Vagina (tissue), 2 donors: ENCODE data around the gene ERBIN. TPM values are rescaled to one million over a fixed set of nuclear protein-coding genes. Genes with fewer than 3 reads are reported as not detected.

Experiments used
- DNase-seq, 2 donors: peaks; one replicate each; pipeline ENCODE4 v3.0.0-alpha.2; 2017; ENCODE audit errors: extremely low spot score in 2 of 2
- H3K27ac ChIP-seq: fragments of 200-600 bp; sonication (generic); one replicate; pipeline ENCODE4 v1.5.1; 2019
- H3K27me3 ChIP-seq: fragments of 200-600 bp; sonication (generic); one replicate; pipeline ENCODE4 v1.5.1; 2019
- H3K36me3 ChIP-seq, 2 donors: fragments of 200-600 bp; sonication (generic); one replicate each; pipeline ENCODE4 v1.5.1; 2017 to 2019
- H3K4me1 ChIP-seq: fragments of 200-600 bp; sonication (generic); one replicate; pipeline ENCODE4 v1.5.1; 2019
- H3K4me3 ChIP-seq, 2 donors: fragments of 200-600 bp; sonication (generic); 1 replicate in 1 of 2; 2 replicates in 1 of 2; pipeline ENCODE4 v1.5.1; 2016 to 2019
- H3K9me3 ChIP-seq: fragments of 200-600 bp; sonication (generic); one replicate; pipeline ENCODE4 v1.5.1; 2019
- POLR2A ChIP-seq, 2 donors: fragments of 450-650 bp; IDR thresholded peaks; one replicate each; pipeline ENCODE4 v1.6.1; 2017; ENCODE audit warnings: antibody characterized with exemption in 2 of 2, mild to moderate bottlenecking in 2 of 2, moderate library complexity in 2 of 2
- POLR2AphosphoS5 ChIP-seq, 2 donors: sonication (generic); formaldehyde crosslinking; IDR thresholded peaks; one replicate each; pipeline ENCODE4 v1.9.0; 2017; ENCODE audit warnings: antibody characterized with exemption in 2 of 2, mild to moderate bottlenecking in 2 of 2, low read depth in 1 of 2; ENCODE audit not compliant: insufficient read depth in 1 of 2
- intact Hi-C: fragments of 100-400 bp; cut with DNase I; formaldehyde crosslinking; loops from one replicate; pipeline ENCODE4 v1.15.1; 2023
- total RNA-seq: library from RNA; depleted of rRNA; stranded (reverse); fragments of >200 nt; gene quantifications from one replicate; pipeline ENCODE4 v1.2.3, GENCODE V29; 2016
- TF ChIP-seq, protein P1 (sequence below), 3 experiments: fragments of 450-650 bp in 2 of 3; fragments of 200-600 bp in 1 of 3; sonication (generic) in 1 of 3; IDR thresholded peaks; one replicate each; pipeline ENCODE4 v1.5.1; 2017 to 2019; ENCODE audit warnings: antibody characterized with exemption in 3 of 3, mild to moderate bottlenecking in 2 of 3, moderate library complexity in 2 of 3

The ERBIN gene
- total RNA-seq, 1 donor from 2014 or later: 52.3 TPM

DNA sequence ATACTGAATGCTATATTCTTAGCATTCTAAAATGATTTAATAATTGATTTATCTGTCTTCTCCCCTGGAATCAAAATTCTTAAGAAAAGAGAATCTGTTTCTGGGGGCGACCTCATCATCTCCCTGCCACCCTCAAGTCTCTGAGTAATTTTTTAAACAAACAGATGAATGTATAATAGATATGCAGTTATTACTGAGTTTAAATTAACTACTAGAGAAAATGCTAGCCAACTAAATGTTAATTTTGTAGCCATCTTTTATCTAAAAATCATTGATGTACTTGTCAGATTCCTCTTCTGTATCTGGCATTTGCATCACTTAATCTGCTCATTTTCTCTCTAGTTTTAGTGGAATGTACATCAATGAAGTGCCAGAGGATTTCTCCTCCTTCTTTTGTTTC is 87.5 kb downstream of the ERBIN start:
- intact Hi-C loops: no loop called here
- H3K4me3 ChIP-seq: no peak overlapping the region
- peaks cover 15% of the 10 kb centered on the region for H3K4me1 ChIP-seq
- H3K27ac ChIP-seq: no peak overlapping the region
- H3K27me3 ChIP-seq: no peaks in the 10 kb centered on the region
- H3K9me3 ChIP-seq: no peaks in the 10 kb centered on the region
- DNase-seq: no peak
- no peaks in the 10 kb centered on the region for H3K36me3 ChIP-seq
- TF ChIP-seq POLR2A (IDR thresholded peaks at IDR 0.05) (no peak), POLR2AphosphoS5 (IDR thresholded peaks at IDR 0.05; ENCODE audit: insufficient read depth in 1 of 2, low read depth in 1 of 2) (no peak)
- TF ChIP-seq, protein P1, sequence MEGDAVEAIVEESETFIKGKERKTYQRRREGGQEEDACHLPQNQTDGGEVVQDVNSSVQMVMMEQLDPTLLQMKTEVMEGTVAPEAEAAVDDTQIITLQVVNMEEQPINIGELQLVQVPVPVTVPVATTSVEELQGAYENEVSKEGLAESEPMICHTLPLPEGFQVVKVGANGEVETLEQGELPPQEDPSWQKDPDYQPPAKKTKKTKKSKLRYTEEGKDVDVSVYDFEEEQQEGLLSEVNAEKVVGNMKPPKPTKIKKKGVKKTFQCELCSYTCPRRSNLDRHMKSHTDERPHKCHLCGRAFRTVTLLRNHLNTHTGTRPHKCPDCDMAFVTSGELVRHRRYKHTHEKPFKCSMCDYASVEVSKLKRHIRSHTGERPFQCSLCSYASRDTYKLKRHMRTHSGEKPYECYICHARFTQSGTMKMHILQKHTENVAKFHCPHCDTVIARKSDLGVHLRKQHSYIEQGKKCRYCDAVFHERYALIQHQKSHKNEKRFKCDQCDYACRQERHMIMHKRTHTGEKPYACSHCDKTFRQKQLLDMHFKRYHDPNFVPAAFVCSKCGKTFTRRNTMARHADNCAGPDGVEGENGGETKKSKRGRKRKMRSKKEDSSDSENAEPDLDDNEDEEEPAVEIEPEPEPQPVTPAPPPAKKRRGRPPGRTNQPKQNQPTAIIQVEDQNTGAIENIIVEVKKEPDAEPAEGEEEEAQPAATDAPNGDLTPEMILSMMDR (IDR thresholded peaks at IDR 0.05): no peak

DNA sequence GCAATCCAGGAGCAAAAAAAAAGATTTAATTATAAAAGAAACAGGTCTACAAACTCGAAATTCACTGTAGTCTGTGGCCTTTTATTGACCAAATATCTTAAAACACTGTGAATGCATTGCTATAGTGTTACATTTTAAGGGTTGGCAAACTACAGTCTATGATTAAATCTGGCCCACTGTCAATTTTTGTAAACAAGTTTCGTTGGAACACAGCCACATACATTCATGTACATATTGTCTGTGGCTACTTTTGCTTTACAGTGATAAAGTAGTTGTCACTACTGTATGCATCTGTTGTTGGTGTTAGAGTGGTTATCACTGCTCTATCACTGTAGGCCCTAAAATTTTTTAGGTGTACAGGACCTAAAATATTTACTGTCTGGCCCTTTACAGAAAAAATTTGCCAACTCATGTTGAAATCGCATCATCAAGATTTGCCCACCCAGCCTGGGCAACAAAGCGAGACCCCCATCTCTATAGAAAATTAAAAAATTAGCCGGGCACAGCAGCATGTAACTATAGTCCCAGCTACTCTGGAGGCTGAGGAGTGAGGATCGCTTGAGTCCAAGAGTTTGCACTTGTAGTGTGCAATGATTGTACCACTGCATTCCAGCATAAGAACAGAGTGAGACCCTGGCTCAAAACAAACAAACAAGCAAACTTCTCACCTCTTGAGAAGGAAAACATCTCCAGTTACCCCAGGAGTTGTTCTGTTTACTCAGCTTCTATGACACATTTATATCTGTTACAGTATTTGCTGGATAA is 89.0 kb downstream of the ERBIN start:
- no peak overlapping the region for H3K4me3 ChIP-seq
- H3K9me3 ChIP-seq: no peaks in the 10 kb centered on the region
- H3K27ac ChIP-seq: no peak overlapping the region
- peaks cover 9% of the 10 kb centered on the region for H3K4me1 ChIP-seq
- intact Hi-C loops: no loop called here
- H3K27me3 ChIP-seq: no peaks in the 10 kb centered on the region
- DNase-seq: no peak
- TF ChIP-seq POLR2A (IDR thresholded peaks at IDR 0.05): no peak
- no peak for TF ChIP-seq POLR2AphosphoS5 (IDR thresholded peaks at IDR 0.05; ENCODE audit: insufficient read depth in 1 of 2, low read depth in 1 of 2)
- TF ChIP-seq, protein P1 (IDR thresholded peaks at IDR 0.05): no peak
- H3K36me3 ChIP-seq: no peaks in the 10 kb centered on the region

DNA sequence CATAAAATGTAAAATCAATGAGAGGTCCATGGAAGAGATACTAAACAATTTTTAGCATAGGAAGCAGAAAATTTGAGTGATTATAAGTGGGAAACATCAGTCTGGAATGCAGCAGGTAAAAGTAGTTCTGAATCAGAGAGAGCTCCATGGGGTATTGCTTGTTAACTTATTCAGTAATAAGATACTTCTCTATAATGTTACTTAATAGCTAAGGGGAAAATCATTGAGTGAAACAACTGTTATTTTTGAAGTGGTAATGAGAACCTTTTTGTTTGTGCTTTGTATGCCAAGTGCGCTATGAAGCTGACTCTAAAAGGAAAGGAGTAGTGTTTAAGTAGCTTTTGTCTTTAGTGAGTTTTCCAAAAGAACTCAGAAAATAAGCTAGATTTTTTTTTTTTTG is 95.2 kb downstream of the ERBIN start:
- DNase-seq: no peak
- Histone ChIP-seq H3K27me3 (no peaks in the 10 kb centered on the region), H3K27ac (no peak overlapping the region), H3K4me3 (no peak overlapping the region), H3K36me3 (peaks cover 0 to 20% of the 10 kb centered on the region in 2 donors), H3K4me1 (no peaks in the 10 kb centered on the region), H3K9me3 (no peaks in the 10 kb centered on the region)
- TF ChIP-seq POLR2AphosphoS5 (IDR thresholded peaks at IDR 0.05; ENCODE audit: insufficient read depth in 1 of 2, low read depth in 1 of 2) (no peak), POLR2A (IDR thresholded peaks at IDR 0.05) (no peak)
- TF ChIP-seq, protein P1 (IDR thresholded peaks at IDR 0.05): no peak
- intact Hi-C loops: no loop called here

DNA sequence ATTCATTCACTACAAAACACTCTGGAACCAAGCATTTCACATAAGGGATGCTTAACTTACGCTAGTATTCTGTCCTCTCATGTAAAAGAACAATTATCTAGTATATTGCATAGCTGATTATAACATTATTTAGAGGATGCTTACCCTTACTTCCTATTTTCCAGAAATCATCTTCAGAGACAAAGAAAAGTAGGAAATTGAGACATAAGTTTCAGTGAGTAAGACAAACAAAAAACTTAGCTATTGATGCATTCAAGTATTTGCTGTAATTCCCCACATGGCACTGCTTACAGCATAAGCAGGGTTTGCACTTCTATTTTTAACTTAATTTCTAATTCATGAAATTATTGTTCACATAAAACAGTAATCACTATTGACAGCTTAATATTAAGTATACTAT is 112.9 kb downstream of the ERBIN start:
- Histone ChIP-seq H3K27ac (no peak overlapping the region), H3K9me3 (no peaks in the 10 kb centered on the region), H3K4me3 (no peak overlapping the region), H3K27me3 (no peaks in the 10 kb centered on the region), H3K36me3 (peaks cover 0 to 7% of the 10 kb centered on the region in 2 donors), H3K4me1 (no peaks in the 10 kb centered on the region)
- DNase-seq: no peak
- intact Hi-C loops: no loop called here
- TF ChIP-seq POLR2AphosphoS5 (IDR thresholded peaks at IDR 0.05; ENCODE audit: insufficient read depth in 1 of 2, low read depth in 1 of 2) (no peak), POLR2A (IDR thresholded peaks at IDR 0.05) (no peak)
- TF ChIP-seq, protein P1 (IDR thresholded peaks at IDR 0.05): no peak

DNA sequence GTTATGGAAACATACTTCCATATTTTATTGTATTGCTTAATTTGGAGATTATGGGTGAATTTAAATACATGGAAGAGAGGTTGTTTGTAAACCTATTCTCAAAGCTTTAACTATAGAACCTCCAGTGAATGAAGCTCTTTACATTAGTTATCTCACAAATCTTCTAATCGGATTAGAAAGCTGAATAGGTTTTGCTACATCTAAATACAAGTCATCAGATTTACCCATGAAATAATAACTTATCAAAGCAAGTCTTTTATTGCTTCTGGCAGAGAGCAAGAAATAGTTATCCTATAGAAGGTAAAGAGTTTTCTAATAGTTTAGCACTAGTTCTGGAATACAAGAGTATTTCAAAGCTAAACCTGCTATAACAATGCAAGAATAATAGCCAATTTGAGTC is 113.3 kb downstream of the ERBIN start:
- H3K4me3 ChIP-seq: no peak overlapping the region
- intact Hi-C loops: no loop called here
- TF ChIP-seq POLR2AphosphoS5 (IDR thresholded peaks at IDR 0.05; ENCODE audit: insufficient read depth in 1 of 2, low read depth in 1 of 2) (no peak), POLR2A (IDR thresholded peaks at IDR 0.05) (no peak)
- TF ChIP-seq, protein P1 (IDR thresholded peaks at IDR 0.05): no peak
- no peak overlapping the region for H3K27ac ChIP-seq
- no peak for DNase-seq
- H3K27me3 ChIP-seq: no peaks in the 10 kb centered on the region
- no peaks in the 10 kb centered on the region for H3K9me3 ChIP-seq
- H3K4me1 ChIP-seq: no peaks in the 10 kb centered on the region
- peaks cover 0 to 11% of the 10 kb centered on the region in 2 donors for H3K36me3 ChIP-seq
